GM12801 (cell line): ENCODE measurements around the gene OR2F2.

Experiments used
- CTCF ChIP-seq: IDR thresholded peaks from one replicate; pipeline ENCODE4 v1.5.1; 2011; ENCODE audit warnings: control low read depth; ENCODE audit not compliant: insufficient read length; ENCODE audit errors: extremely low read depth

The OR2F2 gene

GRCh38 chr7:143980746-143981510 lies 45.9 kb downstream of the OR2F2 start:
- no peak for TF ChIP-seq CTCF

GRCh38 chr7:143983960-143984359 lies 48.9 kb downstream of the OR2F2 start:
- TF ChIP-seq CTCF: no peak
